ENCODE data around the gene RRAGD.

The RRAGD gene

GRCh38 chr6:89353702-89354392 lies 58.2 kb downstream of the RRAGD start:
- no peak for DNase-seq (ENCODE audit: low read depth)
- no peak for TF ChIP-seq CTCF (conservative IDR thresholded peaks at IDR 0.05; ENCODE audit: low read length)
- H3K4me3 ChIP-seq (ENCODE audit: low read length) = no peak overlapping the region

GRCh38 chr6:89353118-89353556 lies 58.9 kb downstream of the RRAGD start:
- TF ChIP-seq CTCF (conservative IDR thresholded peaks at IDR 0.05; ENCODE audit: low read length) = no peak
- no peak for DNase-seq (ENCODE audit: low read depth)
- H3K4me3 ChIP-seq (ENCODE audit: low read length) = peak overlapping the region; percentile 89

- TF ChIP-seq CTCF (conservative IDR thresholded peaks at IDR 0.05; ENCODE audit: low read length) = no peak
- peak; percentile 97 for DNase-seq (ENCODE audit: low read depth)
- H3K4me3 ChIP-seq (ENCODE audit: low read length) = peak within 1 kb of the TSS; percentile 89
Observed at GRCh38 chr6:89352278-89353117, 59.6 kb downstream of the RRAGD start, which contains the start of gene UBE2J1. TSS of gene UBE2J1 (minus strand) at chr6:89352722. CDS start at chr6:89352569, 153 bp downstream.

GRCh38 chr6:89351671-89352277 lies 60.3 kb downstream of the RRAGD start:
- peak overlapping the region; percentile 89 for H3K4me3 ChIP-seq (ENCODE audit: low read length)
- no peak for TF ChIP-seq CTCF (conservative IDR thresholded peaks at IDR 0.05; ENCODE audit: low read length)
- DNase-seq (ENCODE audit: low read depth) = no peak

GRCh38 chr6:89350281-89350966 lies 61.6 kb downstream of the RRAGD start:
- no peak for TF ChIP-seq CTCF (conservative IDR thresholded peaks at IDR 0.05; ENCODE audit: low read length)
- peak overlapping the region; percentile 26 for H3K4me3 ChIP-seq (ENCODE audit: low read length)
- peak; percentile 55 for DNase-seq (ENCODE audit: low read depth)

- no peak for TF ChIP-seq CTCF (conservative IDR thresholded peaks at IDR 0.05; ENCODE audit: low read length)
- no peak for DNase-seq (ENCODE audit: low read depth)
- no peak overlapping the region for H3K4me3 ChIP-seq (ENCODE audit: low read length)
Observed at GRCh38 chr6:89348372-89348771, 63.7 kb downstream of the RRAGD start.

Measured in AG10803 (cell line).